Activated naive CD4-positive, alpha-beta T cell treated with anti-CD3 and anti-CD28 coated beads, Interleukin-2, amount 50 U/mL, for 72 hours (primary cell): ENCODE measurements around the gene RAI14. TPM values are rescaled to one million over a fixed set of nuclear protein-coding genes. Genes with fewer than 3 reads are reported as not detected.
"Not testable (repeated sequence)": the region's sequence is repeated elsewhere in the genome, so short reads cannot be mapped to it uniquely, and the experiment has no call there.

Experiments
- ATAC-seq, 2 donors: fragments of 150-1000 bp; cut with Tn5 transposase; 2 replicates each; pipeline ENCODE4 v1.10.0; 2021; ENCODE audit warnings: mild to moderate bottlenecking in 2 of 2, moderate library complexity in 2 of 2
- DNase-seq, 2 donors: peaks; one replicate each; pipeline ENCODE4 v3.0.0; 2021 to 2022; ENCODE audit warnings: low spot score in 2 of 2
- H3K27ac Mint-ChIP-seq, 2 donors: one replicate each; pipeline ENCODE4 v1.8.0; 2022; ENCODE audit warnings: mild to moderate bottlenecking in 2 of 2, mixed read lengths in 2 of 2
- H3K36me3 Mint-ChIP-seq, 2 donors: one replicate each; pipeline ENCODE4 v1.8.0; 2022; ENCODE audit warnings: mixed read lengths in 2 of 2
- H3K9me3 Mint-ChIP-seq, 2 donors: one replicate each; pipeline ENCODE4 v1.8.0; 2022; ENCODE audit warnings: mixed read lengths in 2 of 2
- total RNA-seq, 2 donors: library from RNA; stranded (reverse); gene quantifications; one replicate each; pipeline ENCODE4 v1.2.3, GENCODE V29; 2022

RAI14 gene
- total RNA-seq, 2 donors from 2014 or later: 1.0 to 4.7 TPM

GRCh38 chr5:34687269-34688011, 31.3 kb downstream of the RAI14 start:
- DNase-seq (no peak), ATAC-seq (no peak)
- no peaks in the 10 kb centered on the region for H3K36me3 Mint-ChIP-seq
- no peak overlapping the region for H3K27ac Mint-ChIP-seq
- H3K9me3 Mint-ChIP-seq: no peaks in the 10 kb centered on the region

- H3K27ac Mint-ChIP-seq: no peak overlapping the region
- no peaks in the 10 kb centered on the region for H3K9me3 Mint-ChIP-seq
- no peak for ATAC-seq
- DNase-seq: no peak
- H3K36me3 Mint-ChIP-seq: no peaks in the 10 kb centered on the region
Observed at GRCh38 chr5:34688015-34688810, 32.1 kb downstream of the RAI14 start.

- Mint-ChIP-seq H3K27ac (no peak overlapping the region), H3K36me3 (no peaks in the 10 kb centered on the region), H3K9me3 (no peaks in the 10 kb centered on the region)
- no peak for ATAC-seq
- DNase-seq: no peak
Observed at GRCh38 chr5:34690301-34690700, 34.2 kb downstream of the RAI14 start.

GRCh38 chr5:34690898-34691297, 34.8 kb downstream of the RAI14 start:
- Mint-ChIP-seq H3K27ac (no peak overlapping the region), H3K36me3 (no peaks in the 10 kb centered on the region), H3K9me3 (no peaks in the 10 kb centered on the region)
- no peak for ATAC-seq
- DNase-seq: no peak

- Mint-ChIP-seq H3K27ac (no peak overlapping the region), H3K36me3 (no peaks in the 10 kb centered on the region)
- no peak for ATAC-seq
Observed at GRCh38 chr5:34691326-34691725, 35.2 kb downstream of the RAI14 start.

GRCh38 chr5:34692786-34693185, 36.7 kb downstream of the RAI14 start:
- H3K9me3 Mint-ChIP-seq: no peaks in the 10 kb centered on the region
- no peak for ATAC-seq
- DNase-seq: no peak
- H3K36me3 Mint-ChIP-seq: no peaks in the 10 kb centered on the region
- no peak overlapping the region for H3K27ac Mint-ChIP-seq

More at GRCh38 chr5:34691326-34691725, 35.2 kb downstream of the RAI14 start:
- DNase-seq: no peak
- no peaks in the 10 kb centered on the region for H3K9me3 Mint-ChIP-seq

- peak in 1 of 2 donors; percentile 31 for ATAC-seq
- H3K9me3 Mint-ChIP-seq: no peaks in the 10 kb centered on the region
Observed at GRCh38 chr5:34694012-34694411, 37.9 kb downstream of the RAI14 start.

GRCh38 chr5:34694685-34695084, 38.6 kb downstream of the RAI14 start:
- Mint-ChIP-seq H3K36me3 (no peaks in the 10 kb centered on the region), H3K9me3 (no peaks in the 10 kb centered on the region), H3K27ac (peak overlapping the region in 1 of 2 donors; percentile 36)
- DNase-seq: no peak
- no peak for ATAC-seq

More at GRCh38 chr5:34694012-34694411, 37.9 kb downstream of the RAI14 start:
- H3K27ac Mint-ChIP-seq: no peak overlapping the region
- no peak for DNase-seq
- no peaks in the 10 kb centered on the region for H3K36me3 Mint-ChIP-seq

- ATAC-seq: peak; percentile 85 to 87
- peak overlapping the region in 1 of 2 donors; percentile 36 for H3K27ac Mint-ChIP-seq
- no peaks in the 10 kb centered on the region for H3K9me3 Mint-ChIP-seq
- H3K36me3 Mint-ChIP-seq: no peaks in the 10 kb centered on the region
- DNase-seq: no peak
Observed at GRCh38 chr5:34695275-34696027, 39.3 kb downstream of the RAI14 start.

GRCh38 chr5:34697308-34698108, 41.4 kb downstream of the RAI14 start:
- Mint-ChIP-seq H3K36me3 (no peaks in the 10 kb centered on the region), H3K9me3 (no peaks in the 10 kb centered on the region), H3K27ac (no peak overlapping the region)
- ATAC-seq (no peak), DNase-seq (no peak)

- H3K36me3 Mint-ChIP-seq: no peaks in the 10 kb centered on the region
- no peaks in the 10 kb centered on the region for H3K9me3 Mint-ChIP-seq
- ATAC-seq (no peak), DNase-seq (no peak)
- H3K27ac Mint-ChIP-seq: no peak overlapping the region
Observed at GRCh38 chr5:34698109-34698419, 41.9 kb downstream of the RAI14 start.

- no peaks in the 10 kb centered on the region for H3K36me3 Mint-ChIP-seq
- no peak for ATAC-seq
- no peak for DNase-seq
- H3K9me3 Mint-ChIP-seq: no peaks in the 10 kb centered on the region
- H3K27ac Mint-ChIP-seq: no peak overlapping the region
Observed at GRCh38 chr5:34698754-34699153, 42.6 kb downstream of the RAI14 start.

GRCh38 chr5:34699155-34700077, 43.3 kb downstream of the RAI14 start:
- H3K27ac Mint-ChIP-seq: no peak overlapping the region
- no peaks in the 10 kb centered on the region for H3K9me3 Mint-ChIP-seq
- DNase-seq (no peak), ATAC-seq (no peak)
- H3K36me3 Mint-ChIP-seq: no peaks in the 10 kb centered on the region

- H3K9me3 Mint-ChIP-seq: no peaks in the 10 kb centered on the region
- no peaks in the 10 kb centered on the region for H3K36me3 Mint-ChIP-seq
- DNase-seq (no peak), ATAC-seq (no peak)
- no peak overlapping the region for H3K27ac Mint-ChIP-seq
Observed at GRCh38 chr5:34700078-34700452, 43.9 kb downstream of the RAI14 start.

- not testable (repeated sequence) for DNase-seq, H3K9me3 Mint-ChIP-seq, ATAC-seq, H3K36me3 Mint-ChIP-seq, H3K27ac Mint-ChIP-seq
Observed at GRCh38 chr5:34701442-34701841, 45.3 kb downstream of the RAI14 start.
